NCI-H82 (cell line): ENCODE measurements around the gene USHBP1.

Experiments used
- DNase-seq: peaks from one replicate; lab custom pipeline; 2025; lab: John Stamatoyannopoulos, UW

USHBP1 gene, protein sequence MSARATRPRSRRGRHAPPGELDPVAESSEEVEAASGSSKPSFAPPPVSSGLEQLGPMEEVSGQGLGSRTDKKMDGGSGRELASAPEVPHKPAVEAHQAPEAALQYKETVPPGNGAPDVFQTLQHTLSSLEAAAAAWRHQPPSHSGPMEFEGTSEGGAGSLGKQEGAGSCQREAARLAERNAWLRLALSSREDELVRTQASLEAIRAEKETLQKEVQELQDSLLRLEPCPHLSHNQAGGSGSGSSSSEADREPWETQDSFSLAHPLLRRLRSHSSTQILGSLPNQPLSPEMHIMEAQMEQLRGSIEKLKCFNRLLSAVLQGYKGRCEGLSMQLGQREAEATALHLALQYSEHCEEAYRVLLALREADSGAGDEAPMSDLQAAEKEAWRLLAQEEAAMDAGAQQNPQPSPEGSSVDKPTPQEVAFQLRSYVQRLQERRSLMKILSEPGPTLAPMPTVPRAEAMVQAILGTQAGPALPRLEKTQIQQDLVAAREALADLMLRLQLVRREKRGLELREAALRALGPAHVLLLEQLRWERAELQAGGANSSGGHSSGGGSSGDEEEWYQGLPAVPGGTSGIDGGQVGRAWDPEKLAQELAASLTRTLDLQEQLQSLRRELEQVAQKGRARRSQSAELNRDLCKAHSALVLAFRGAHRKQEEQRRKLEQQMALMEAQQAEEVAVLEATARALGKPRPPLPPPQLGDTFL

DNA sequence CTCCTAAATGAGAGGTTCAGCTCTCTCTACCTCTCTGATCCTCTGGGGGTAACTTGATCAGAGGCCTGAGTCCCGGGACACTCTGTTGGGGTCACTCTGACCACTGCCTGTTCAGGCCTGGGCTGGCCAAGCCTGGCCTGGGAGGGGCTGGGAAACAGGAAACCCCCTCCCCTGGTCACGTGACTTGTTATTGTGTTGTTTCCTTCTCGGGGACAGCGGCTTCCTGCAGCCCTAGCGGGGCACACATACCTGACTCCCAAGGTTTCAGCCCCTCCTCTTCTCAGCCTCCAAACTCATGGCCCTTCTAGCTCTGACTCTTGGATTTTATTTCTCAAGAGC, at the start of gene USHBP1:
TSS of gene USHBP1 (minus strand) at position 105 of the 339 bp plus-strand sequence. CDS start 446 bp downstream, outside the sequence.
- no peak for DNase-seq

DNA sequence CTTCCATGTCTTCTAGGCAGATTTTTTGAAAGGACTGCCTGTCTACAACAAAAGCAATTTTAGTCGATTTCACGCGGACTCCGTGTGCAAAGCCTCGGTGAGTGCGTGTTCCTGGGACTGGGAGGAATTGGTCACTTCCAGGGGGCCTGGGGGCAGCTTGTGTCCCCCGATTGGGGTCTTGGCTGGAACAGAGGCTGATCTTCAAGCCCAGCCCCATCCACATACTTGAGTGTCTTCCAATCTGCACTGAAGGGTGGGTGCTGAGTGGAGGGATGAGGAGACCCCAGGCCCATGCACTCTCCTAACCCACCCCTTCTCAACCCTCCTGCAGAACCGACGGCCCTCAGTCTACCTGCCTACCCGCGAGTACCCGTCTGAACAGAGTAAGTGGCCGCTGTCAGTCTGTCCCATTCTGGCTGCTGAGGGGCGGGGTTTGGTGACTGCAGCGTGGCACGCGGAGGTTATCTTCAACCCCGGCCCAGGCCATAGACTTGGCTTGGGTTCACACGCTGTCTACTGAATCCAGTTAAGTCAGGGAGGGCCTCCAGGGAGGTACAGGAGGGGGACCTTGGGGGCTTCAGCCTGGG, 49.6 kb upstream of the USHBP1 start:
- DNase-seq: no peak

DNA sequence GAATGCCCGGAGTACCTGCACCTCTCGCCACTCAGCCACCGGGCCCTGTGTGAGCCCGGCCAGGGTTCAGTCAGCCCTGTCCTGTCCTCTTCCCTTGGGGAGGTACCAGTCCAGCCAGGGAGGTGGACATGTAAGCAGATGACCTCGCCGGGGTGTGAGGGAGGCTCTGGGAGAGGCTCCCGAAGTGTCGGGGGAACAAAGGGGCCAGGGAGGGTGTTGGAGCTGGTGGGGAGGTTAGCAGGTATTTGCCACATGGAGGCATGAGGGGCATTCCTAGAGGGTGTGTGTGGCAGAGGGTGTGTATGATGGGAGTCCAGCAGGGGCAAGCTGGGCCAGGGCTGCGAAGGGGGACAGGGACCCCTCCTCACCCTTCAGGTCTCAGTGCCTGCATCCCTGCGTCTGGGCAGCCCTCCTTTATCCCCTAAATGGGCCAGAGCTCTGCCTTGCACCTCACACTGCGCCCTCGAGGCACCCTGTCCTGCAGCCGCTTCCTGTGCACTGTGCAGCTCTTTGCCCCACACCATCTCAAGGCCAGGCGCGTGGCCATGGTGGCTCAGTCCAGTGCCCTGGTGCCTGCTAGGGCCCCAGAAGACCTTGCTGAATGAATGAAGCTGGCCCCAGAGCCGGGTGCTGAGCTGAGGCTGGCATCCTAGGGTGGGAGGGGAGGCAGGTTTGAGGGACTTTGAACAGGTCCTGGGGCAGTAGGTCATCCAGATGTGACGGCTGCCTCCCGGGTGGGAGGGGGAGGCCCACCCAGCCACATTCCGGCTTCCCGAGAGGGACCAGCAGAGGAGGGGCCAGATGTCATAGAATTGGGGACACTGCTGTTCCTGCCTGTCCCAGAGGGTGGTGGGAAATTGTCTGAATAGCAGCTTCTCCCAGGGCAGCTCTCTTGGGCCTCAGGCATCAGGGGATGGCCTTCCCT, 47.9 kb upstream of the USHBP1 start:
- no peak for DNase-seq

DNA sequence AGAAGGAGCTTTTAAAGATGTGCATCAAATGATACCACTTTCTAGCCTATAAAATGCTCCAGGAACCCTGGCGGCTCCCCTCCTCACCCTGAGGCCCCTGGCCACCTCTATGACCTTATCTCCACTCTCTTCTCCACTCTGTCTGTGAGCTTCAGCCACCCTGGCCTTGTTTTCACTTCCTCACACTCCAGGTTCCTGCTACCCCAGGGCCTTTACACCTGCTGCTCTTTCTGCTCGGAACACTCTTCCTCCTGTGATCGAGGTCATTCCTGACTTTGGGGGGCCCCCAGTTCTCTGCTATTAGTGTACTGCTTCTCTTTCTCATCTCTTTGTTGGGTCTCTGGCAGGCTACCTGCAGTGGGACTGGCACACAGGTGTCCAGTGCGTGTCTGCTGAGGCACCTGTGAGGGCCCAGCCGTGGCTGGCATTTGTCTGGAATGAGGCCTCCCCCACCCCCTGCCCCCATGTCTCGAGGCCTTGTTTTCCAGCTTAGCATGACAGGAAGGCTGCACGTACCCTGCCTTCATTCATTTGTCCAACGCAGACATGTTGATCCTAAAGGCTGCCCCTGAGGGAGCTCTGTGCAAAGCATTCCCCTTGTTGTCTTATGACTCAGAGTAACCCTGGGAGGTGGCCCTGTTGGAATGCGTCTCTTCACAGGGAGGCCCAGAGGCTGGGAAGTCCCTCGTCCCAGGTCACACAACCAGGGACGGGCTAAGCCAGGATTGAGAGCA, 47.1 kb upstream of the USHBP1 start:
- no peak for DNase-seq

- DNase-seq: no peak
Measured at GRCh38 chr19:17309965-17310461, 45.5 kb upstream of the USHBP1 start.

- DNase-seq: peak; percentile 100
Measured at GRCh38 chr19:17309198-17309964, 44.8 kb upstream of the USHBP1 start, which contains the start of gene DDA1. Gene DDA1 (plus strand): TSS chr19:17309563. CDS start chr19:17309655, 92 bp downstream.

GRCh38 chr19:17307876-17308377, 43.4 kb upstream of the USHBP1 start:
- no peak for DNase-seq

GRCh38 chr19:17306285-17306714, 41.8 kb upstream of the USHBP1 start:
- peak; percentile 71 for DNase-seq

DNA sequence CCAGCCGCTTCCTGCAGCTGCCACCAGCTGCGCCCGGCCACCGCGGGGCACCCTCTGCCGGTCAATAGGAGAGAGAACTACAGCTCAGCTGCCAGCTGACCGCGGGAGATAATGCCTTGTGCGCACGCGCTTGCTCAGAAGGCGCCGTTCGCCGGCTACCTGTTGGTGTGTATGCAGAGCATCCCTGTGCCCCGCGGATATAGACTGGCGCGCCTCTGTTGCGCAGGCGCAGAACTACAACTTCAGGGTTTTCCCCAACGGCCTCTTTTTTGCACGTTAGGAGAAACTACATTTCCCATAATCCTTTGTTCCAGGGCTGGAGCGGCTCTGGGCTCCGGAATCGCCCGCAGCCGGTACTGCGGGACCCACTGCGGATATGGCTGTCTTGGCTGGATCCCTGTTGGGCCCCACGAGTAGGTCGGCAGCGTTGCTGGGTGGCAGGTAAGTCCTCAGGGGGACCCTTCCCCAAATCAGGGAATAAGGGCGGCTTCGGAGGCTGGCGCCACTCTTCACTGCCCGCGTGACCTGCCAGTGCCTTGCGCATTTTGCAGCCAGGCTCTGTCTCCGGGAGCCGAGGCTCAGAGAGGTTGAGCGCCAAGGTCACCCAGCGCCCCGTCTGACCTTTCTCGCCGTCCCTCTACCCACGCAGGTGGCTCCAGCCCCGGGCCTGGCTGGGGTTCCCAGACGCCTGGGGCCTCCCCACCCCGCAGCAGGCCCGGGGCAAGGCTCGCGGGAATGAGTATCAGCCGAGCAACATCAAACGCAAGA, 41.2 kb upstream of the USHBP1 start, which contains the start of gene MRPL34:
TSS of gene MRPL34 (plus strand) at position 356 of the 768 bp plus-strand sequence. CDS start at position 377, 21 bp downstream.
- peak; percentile 100 for DNase-seq

DNA sequence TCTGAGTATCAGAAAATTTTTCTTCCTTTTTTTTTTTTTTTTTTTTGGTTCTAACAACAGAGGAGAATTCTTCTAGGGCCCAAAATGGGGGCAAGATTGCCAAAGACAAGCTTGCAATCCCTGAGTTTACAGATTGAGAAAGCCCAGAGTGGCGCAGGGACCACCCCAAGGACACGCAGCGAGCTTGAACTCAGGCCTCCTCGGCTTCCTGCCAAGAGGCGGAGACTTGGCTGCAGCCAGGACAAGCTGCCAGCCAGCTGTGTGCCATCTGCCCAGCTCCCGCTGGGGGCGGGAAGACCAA, 40.6 kb upstream of the USHBP1 start:
- DNase-seq: no peak

DNA sequence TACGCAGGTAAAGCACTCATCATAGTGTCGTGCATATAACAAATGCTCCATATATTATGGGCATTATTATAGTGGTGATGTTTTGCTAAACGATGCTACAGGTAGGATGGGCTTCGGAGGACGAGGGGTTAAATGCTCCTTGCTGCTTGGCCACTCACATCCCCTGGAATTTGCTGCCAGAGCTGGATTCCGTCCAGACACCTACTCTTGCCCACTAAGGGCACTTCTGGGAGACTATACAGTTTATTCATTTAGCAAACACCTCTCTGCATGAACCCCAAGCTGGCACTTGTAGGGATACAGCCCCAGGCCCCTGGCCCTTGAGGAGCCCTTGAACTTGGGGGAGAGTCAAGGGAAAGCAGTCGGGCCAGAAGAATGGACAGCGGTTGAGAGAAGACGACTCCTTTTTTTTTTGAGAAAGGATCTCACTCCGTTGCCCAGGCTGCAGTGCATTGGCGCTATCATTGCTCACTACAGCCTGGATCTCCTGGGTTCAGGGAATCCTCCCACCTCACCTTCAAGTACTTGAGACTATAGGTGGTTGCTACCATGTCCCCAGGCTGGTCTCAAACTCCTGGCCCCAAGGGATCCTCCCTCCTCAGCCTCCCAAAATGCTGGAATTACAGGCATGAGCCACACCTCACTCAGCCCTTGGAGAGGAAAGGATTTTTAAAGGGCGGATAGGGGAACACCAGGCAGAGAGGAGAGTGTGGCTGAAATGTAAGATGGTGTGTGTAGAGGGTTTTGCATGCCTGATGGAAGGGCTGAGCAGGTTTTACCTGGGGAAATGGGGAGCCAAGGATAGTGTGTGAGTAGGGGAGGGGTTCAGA, 40.1 kb upstream of the USHBP1 start:
- DNase-seq: no peak

GRCh38 chr19:17303940-17304267, 39.4 kb upstream of the USHBP1 start:
- no peak for DNase-seq

DNA sequence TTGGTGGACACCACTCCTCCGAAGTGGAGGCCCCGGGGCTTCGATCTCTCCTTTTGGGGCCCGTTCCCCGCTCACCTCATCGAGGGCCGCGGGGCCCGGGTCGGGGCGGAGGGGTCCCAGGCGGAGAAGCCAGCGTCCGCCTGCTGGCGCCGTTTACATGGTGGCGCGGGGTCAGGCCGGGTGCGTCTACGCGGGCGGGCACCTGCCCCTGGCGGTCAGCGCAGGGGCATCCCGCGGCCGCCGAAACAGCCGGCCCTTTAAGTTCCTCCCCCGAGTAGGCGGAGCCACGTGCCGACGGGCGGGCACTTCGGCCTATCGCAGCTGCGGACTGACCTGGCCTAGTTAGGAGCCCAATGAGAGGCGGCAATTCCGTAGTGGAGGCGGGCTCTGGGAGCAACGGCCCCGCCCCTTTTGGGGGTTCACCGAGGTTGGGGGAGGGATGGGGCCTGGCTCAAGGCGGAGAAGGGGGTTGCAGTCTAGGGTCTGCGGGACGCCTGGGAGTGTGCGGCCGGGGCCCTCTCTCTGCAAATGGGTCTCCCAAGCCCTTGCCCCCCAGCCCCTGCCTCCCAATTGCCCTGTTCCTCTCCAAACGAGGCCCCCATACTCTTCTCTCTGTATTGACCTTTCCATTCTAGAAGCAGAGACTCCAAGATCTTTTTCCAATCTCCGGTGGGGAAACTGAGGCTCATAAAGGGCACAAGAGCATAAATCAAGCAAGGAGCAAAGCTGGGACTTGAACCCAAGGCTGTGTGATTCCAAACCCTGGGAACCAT, 38.8 kb upstream of the USHBP1 start, which contains the start of gene ABHD8:
TSS of gene ABHD8 (minus strand) at position 259 of the 773 bp plus-strand sequence. CDS start 1,809 bp downstream, outside the sequence.
- DNase-seq: peak; percentile 99

DNA sequence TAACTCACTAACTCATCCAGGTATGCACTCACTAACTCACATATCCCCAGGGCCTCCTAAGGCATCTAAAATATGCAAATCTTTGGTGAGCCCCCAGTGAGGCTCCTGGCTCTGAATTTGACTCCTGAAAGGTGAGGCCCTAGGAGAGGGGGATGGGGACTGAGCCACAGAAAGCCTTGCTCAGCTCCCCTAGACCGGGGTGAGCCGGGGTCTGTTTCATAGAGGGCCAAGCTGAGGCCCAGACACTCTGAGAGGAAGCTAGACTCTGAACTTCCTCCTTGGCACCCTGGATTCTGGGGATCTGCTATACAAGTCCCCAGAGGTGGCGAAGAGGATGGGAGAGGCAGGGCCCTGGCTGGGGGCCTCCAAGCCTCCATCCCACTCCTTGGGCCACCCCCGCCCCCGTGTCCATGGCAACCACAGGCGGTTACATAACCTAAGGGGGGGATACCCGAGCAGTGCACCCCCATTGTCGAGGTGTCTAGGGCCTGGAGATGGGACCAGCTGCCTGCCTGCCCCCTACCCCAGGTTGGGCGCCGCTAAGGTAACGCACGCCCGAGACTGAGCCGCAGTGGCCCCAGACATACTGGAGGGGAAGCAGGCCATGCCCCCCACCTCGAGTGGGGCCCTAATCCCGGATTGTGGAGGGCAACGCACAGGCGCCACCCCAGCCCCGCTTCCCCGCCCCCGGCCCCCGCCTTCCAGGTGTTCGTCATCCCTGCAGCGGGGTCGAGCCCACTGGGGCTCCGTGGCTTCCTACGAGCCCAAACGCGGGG, 38.0 kb upstream of the USHBP1 start:
- peak; percentile 75 for DNase-seq

DNA sequence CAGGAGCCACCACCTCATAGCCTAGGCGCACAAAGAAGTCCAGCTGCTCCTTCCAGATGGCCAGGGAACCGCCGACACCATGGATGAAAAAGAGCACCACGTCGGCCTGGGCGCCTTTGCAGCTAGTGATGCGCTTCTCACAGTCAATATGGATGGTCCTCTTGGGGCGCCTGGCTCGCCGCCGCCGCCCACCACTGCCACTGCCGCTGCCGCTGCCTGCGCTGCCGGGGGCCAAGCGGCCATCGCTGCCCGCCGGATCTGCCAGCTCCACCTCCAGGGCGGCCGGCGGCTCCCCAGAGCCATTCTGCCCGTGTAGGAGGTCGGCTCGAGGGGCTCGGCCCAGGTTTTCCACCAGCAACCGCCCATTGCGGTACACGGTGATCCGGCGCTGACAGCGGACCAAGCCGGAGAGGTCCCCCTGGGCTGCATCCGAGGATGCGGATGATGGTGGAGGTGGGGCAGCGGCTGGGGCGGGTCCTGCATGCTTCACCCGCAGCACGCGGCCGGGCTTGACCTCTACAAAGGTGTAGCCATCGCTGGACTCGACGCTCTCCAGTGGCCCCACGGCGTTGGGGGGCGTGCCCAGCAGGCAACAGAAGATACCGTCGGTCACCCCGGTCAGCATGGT, 36.6 kb upstream of the USHBP1 start:
- no peak for DNase-seq

- DNase-seq: no peak
Measured at GRCh38 chr19:17296976-17297375, 32.4 kb upstream of the USHBP1 start.
